H1 (cell line): ENCODE measurements around the gene SP8. TPM values are rescaled to one million over a fixed set of nuclear protein-coding genes. Genes with fewer than 3 reads are reported as not detected.

ENCODE experiments used
- ASH2L ChIP-seq: fragments of 200-600, 300-600 bp; sonication (generic); IDR thresholded peaks from one replicate; pipeline ENCODE4 v1.7.1; 2017; ENCODE audit warnings: low read length
- polyA plus RNA-seq, 7 experiments: library from polyadenylated mRNA; depleted of rRNA in 3 of 7; stranded (reverse) in 5 of 7; unstranded in 2 of 7; fragments of >200 nt in 5 of 7; fragments of 200-250 nt in 2 of 7; gene quantifications; 1 replicate in 5 of 7; 2 replicates in 1 of 7; 4 replicates in 1 of 7; pipeline versions ENCODE4 v1.2.1 to v1.2.3, GENCODE V29; 2011 to 2013; ENCODE audit warnings: missing spikeins in 2 of 7, mixed read lengths in 2 of 7
- total RNA-seq: library from RNA; stranded (reverse); fragmentation: NEBNext Ultra II Directional; extraction: Animal tissue kit (Norgen Biotek cat#: 25700); gene quantifications from 2 replicates; pipeline ENCODE4 v1.2.1, GENCODE V29; 2021
- TF ChIP-seq, protein P1 (sequence below): fragments of 300-600 bp; sonication (generic); IDR thresholded peaks from 2 replicates; pipeline ENCODE4 v1.7.1; 2012; ENCODE audit warnings: low read length, moderate library complexity, mild to moderate bottlenecking, inconsistent platforms; ENCODE audit not compliant: insufficient replicate concordance
- TF ChIP-seq, protein P2 (sequence below), 3 experiments: IDR thresholded peaks; 1 replicate in 2 of 3; 2 replicates in 1 of 3; pipeline versions ENCODE4 v1.5.1 to v1.6.1; 2011; ENCODE audit warnings: low read length in 3 of 3, mild to moderate bottlenecking in 3 of 3, inconsistent platforms in 2 of 3, low read depth in 1 of 3, moderate library complexity in 1 of 3; ENCODE audit not compliant: insufficient read depth in 1 of 3; ENCODE audit errors: control extremely low read depth in 1 of 3
- TF ChIP-seq, protein P3 (sequence below): IDR thresholded peaks from 2 replicates; pipeline ENCODE4 v1.6.1; 2012; ENCODE audit warnings: inconsistent platforms

Gene SP8
- total and polyA plus RNA-seq, 2 of the 8 experiments (the other 6 are each of a cell fraction or from before 2014, with no cell fraction given), result 11.3 to 12.0 TPM

DNA sequence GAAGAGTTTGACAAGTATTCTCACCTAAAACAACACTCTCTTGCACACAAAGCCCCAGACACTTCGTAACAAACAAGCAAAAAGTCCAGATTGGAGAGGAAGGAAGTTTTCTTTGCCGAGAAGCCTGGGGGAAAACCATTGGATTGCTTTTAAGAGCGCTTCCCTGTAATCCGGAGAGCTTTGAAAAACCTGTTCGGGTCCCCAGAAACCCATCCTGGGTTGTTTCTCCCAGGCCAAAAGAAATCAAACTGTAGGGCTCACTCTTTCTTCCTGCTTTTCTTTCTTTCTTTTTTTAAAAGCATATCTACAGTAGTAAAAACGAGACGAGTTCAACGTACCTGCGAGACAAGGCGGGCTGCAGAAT lies 655 bp downstream of the SP8 start (continued):
- TF ChIP-seq, protein P1, sequence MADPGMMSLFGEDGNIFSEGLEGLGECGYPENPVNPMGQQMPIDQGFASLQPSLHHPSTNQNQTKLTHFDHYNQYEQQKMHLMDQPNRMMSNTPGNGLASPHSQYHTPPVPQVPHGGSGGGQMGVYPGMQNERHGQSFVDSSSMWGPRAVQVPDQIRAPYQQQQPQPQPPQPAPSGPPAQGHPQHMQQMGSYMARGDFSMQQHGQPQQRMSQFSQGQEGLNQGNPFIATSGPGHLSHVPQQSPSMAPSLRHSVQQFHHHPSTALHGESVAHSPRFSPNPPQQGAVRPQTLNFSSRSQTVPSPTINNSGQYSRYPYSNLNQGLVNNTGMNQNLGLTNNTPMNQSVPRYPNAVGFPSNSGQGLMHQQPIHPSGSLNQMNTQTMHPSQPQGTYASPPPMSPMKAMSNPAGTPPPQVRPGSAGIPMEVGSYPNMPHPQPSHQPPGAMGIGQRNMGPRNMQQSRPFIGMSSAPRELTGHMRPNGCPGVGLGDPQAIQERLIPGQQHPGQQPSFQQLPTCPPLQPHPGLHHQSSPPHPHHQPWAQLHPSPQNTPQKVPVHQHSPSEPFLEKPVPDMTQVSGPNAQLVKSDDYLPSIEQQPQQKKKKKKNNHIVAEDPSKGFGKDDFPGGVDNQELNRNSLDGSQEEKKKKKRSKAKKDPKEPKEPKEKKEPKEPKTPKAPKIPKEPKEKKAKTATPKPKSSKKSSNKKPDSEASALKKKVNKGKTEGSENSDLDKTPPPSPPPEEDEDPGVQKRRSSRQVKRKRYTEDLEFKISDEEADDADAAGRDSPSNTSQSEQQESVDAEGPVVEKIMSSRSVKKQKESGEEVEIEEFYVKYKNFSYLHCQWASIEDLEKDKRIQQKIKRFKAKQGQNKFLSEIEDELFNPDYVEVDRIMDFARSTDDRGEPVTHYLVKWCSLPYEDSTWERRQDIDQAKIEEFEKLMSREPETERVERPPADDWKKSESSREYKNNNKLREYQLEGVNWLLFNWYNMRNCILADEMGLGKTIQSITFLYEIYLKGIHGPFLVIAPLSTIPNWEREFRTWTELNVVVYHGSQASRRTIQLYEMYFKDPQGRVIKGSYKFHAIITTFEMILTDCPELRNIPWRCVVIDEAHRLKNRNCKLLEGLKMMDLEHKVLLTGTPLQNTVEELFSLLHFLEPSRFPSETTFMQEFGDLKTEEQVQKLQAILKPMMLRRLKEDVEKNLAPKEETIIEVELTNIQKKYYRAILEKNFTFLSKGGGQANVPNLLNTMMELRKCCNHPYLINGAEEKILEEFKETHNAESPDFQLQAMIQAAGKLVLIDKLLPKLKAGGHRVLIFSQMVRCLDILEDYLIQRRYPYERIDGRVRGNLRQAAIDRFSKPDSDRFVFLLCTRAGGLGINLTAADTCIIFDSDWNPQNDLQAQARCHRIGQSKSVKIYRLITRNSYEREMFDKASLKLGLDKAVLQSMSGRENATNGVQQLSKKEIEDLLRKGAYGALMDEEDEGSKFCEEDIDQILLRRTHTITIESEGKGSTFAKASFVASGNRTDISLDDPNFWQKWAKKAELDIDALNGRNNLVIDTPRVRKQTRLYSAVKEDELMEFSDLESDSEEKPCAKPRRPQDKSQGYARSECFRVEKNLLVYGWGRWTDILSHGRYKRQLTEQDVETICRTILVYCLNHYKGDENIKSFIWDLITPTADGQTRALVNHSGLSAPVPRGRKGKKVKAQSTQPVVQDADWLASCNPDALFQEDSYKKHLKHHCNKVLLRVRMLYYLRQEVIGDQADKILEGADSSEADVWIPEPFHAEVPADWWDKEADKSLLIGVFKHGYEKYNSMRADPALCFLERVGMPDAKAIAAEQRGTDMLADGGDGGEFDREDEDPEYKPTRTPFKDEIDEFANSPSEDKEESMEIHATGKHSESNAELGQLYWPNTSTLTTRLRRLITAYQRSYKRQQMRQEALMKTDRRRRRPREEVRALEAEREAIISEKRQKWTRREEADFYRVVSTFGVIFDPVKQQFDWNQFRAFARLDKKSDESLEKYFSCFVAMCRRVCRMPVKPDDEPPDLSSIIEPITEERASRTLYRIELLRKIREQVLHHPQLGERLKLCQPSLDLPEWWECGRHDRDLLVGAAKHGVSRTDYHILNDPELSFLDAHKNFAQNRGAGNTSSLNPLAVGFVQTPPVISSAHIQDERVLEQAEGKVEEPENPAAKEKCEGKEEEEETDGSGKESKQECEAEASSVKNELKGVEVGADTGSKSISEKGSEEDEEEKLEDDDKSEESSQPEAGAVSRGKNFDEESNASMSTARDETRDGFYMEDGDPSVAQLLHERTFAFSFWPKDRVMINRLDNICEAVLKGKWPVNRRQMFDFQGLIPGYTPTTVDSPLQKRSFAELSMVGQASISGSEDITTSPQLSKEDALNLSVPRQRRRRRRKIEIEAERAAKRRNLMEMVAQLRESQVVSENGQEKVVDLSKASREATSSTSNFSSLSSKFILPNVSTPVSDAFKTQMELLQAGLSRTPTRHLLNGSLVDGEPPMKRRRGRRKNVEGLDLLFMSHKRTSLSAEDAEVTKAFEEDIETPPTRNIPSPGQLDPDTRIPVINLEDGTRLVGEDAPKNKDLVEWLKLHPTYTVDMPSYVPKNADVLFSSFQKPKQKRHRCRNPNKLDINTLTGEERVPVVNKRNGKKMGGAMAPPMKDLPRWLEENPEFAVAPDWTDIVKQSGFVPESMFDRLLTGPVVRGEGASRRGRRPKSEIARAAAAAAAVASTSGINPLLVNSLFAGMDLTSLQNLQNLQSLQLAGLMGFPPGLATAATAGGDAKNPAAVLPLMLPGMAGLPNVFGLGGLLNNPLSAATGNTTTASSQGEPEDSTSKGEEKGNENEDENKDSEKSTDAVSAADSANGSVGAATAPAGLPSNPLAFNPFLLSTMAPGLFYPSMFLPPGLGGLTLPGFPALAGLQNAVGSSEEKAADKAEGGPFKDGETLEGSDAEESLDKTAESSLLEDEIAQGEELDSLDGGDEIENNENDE, result no peak
- TF ChIP-seq, protein P2, sequence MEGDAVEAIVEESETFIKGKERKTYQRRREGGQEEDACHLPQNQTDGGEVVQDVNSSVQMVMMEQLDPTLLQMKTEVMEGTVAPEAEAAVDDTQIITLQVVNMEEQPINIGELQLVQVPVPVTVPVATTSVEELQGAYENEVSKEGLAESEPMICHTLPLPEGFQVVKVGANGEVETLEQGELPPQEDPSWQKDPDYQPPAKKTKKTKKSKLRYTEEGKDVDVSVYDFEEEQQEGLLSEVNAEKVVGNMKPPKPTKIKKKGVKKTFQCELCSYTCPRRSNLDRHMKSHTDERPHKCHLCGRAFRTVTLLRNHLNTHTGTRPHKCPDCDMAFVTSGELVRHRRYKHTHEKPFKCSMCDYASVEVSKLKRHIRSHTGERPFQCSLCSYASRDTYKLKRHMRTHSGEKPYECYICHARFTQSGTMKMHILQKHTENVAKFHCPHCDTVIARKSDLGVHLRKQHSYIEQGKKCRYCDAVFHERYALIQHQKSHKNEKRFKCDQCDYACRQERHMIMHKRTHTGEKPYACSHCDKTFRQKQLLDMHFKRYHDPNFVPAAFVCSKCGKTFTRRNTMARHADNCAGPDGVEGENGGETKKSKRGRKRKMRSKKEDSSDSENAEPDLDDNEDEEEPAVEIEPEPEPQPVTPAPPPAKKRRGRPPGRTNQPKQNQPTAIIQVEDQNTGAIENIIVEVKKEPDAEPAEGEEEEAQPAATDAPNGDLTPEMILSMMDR (IDR thresholded peaks at IDR 0.05; ENCODE audit: control extremely low read depth in 1 of 3, insufficient read depth in 1 of 3, low read depth in 1 of 3, low read length in 3 of 3), result no peak
- TF ChIP-seq, protein P3, sequence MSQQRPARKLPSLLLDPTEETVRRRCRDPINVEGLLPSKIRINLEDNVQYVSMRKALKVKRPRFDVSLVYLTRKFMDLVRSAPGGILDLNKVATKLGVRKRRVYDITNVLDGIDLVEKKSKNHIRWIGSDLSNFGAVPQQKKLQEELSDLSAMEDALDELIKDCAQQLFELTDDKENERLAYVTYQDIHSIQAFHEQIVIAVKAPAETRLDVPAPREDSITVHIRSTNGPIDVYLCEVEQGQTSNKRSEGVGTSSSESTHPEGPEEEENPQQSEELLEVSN, result no peak
- no peak for TF ChIP-seq ASH2L
- TF ChIP-seq, all 59 proteins: peak for 1
